ENCODE results near the gene SPTLC2. TPM values are rescaled to one million over a fixed set of nuclear protein-coding genes. Genes with fewer than 3 reads are reported as not detected.

SPTLC2 gene
- total and polyA plus RNA-seq, 2 donors (not counting 1 experiment from before 2014, with no cell fraction given) = 22.8 to 25.9 TPM

GRCh38 chr14:77543637-77544334 is 72.7 kb downstream of the SPTLC2 start:
- TF ChIP-seq EZH2 (IDR thresholded peaks at IDR 0.05; ENCODE audit: low read length, missing control alignments) (no peak), CTCF (conservative IDR thresholded peaks at IDR 0.05 in 1 of 2, IDR thresholded peaks at IDR 0.05 in 1 of 2; ENCODE audit: low read depth in 1 of 2, low read length in 2 of 2) (no peak)
- Histone ChIP-seq H3K9me3 (ENCODE audit: control insufficient read depth, insufficient read depth, low read depth, low read length) (no peaks in the 10 kb centered on the region), H2AFZ (ENCODE audit: low read length) (no peak overlapping the region), H3K27ac (ENCODE audit: insufficient read depth, low read length) (no peak overlapping the region), H3K9ac (ENCODE audit: insufficient read depth, low read length) (no peak overlapping the region), H3K27me3 (ENCODE audit: control insufficient read depth, insufficient read depth, low read length) (no peaks in the 10 kb centered on the region), H3K79me2 (ENCODE audit: control insufficient read depth, insufficient read depth, low read length) (no peaks in the 10 kb centered on the region), H3K4me3 (replicated peaks in 1 of 4; ENCODE audit: control extremely low read depth in 1 of 4, insufficient read depth in 1 of 4, low read depth in 3 of 4, low read length in 4 of 4) (no peak overlapping the region), H3K36me3 (ENCODE audit: control insufficient read depth, insufficient read depth, low read length) (no peaks in the 10 kb centered on the region), H3K4me2 (ENCODE audit: extremely low read depth, insufficient read depth, low read length) (no peak overlapping the region), H4K20me1 (ENCODE audit: control insufficient read depth, extremely low read depth, insufficient read depth, low read length) (no peaks in the 10 kb centered on the region), H3K4me1 (ENCODE audit: control insufficient read depth, extremely low read depth, insufficient read depth, low read length) (no peaks in the 10 kb centered on the region)
- DNase-seq (ENCODE audit: low read depth in 2 of 2) = peak in 1 of 2 donors; percentile 45

GRCh38 chr14:77543240-77543551 is 73.2 kb downstream of the SPTLC2 start:
- Histone ChIP-seq H3K27me3 (ENCODE audit: control insufficient read depth, insufficient read depth, low read length) (no peaks in the 10 kb centered on the region), H3K79me2 (ENCODE audit: control insufficient read depth, insufficient read depth, low read length) (no peaks in the 10 kb centered on the region), H2AFZ (ENCODE audit: low read length) (no peak overlapping the region), H3K9ac (ENCODE audit: insufficient read depth, low read length) (no peak overlapping the region), H3K27ac (ENCODE audit: insufficient read depth, low read length) (no peak overlapping the region), H4K20me1 (ENCODE audit: control insufficient read depth, extremely low read depth, insufficient read depth, low read length) (no peaks in the 10 kb centered on the region), H3K36me3 (ENCODE audit: control insufficient read depth, insufficient read depth, low read length) (no peaks in the 10 kb centered on the region), H3K4me3 (replicated peaks in 1 of 4; ENCODE audit: control extremely low read depth in 1 of 4, insufficient read depth in 1 of 4, low read depth in 3 of 4, low read length in 4 of 4) (no peak overlapping the region), H3K4me1 (ENCODE audit: control insufficient read depth, extremely low read depth, insufficient read depth, low read length) (no peaks in the 10 kb centered on the region), H3K4me2 (ENCODE audit: extremely low read depth, insufficient read depth, low read length) (no peak overlapping the region), H3K9me3 (ENCODE audit: control insufficient read depth, insufficient read depth, low read depth, low read length) (no peaks in the 10 kb centered on the region)
- TF ChIP-seq EZH2 (IDR thresholded peaks at IDR 0.05; ENCODE audit: low read length, missing control alignments) (no peak), CTCF (conservative IDR thresholded peaks at IDR 0.05 in 1 of 2, IDR thresholded peaks at IDR 0.05 in 1 of 2; ENCODE audit: low read depth in 1 of 2, low read length in 2 of 2) (no peak)
- peak in 1 of 2 donors; percentile 14 for DNase-seq (ENCODE audit: low read depth in 2 of 2)

GRCh38 chr14:77542421-77543239 is 73.8 kb downstream of the SPTLC2 start:
- no peaks in the 10 kb centered on the region for H3K36me3 ChIP-seq (ENCODE audit: control insufficient read depth, insufficient read depth, low read length)
- H3K4me3 ChIP-seq (replicated peaks in 1 of 4; ENCODE audit: control extremely low read depth in 1 of 4, insufficient read depth in 1 of 4, low read depth in 3 of 4, low read length in 4 of 4) = no peak overlapping the region
- no peaks in the 10 kb centered on the region for H3K27me3 ChIP-seq (ENCODE audit: control insufficient read depth, insufficient read depth, low read length)
- no peaks in the 10 kb centered on the region for H3K4me1 ChIP-seq (ENCODE audit: control insufficient read depth, extremely low read depth, insufficient read depth, low read length)
- no peaks in the 10 kb centered on the region for H3K9me3 ChIP-seq (ENCODE audit: control insufficient read depth, insufficient read depth, low read depth, low read length)
- no peak overlapping the region for H3K4me2 ChIP-seq (ENCODE audit: extremely low read depth, insufficient read depth, low read length)
- peak; percentile 19 to 44 for DNase-seq (ENCODE audit: low read depth in 2 of 2)
- H4K20me1 ChIP-seq (ENCODE audit: control insufficient read depth, extremely low read depth, insufficient read depth, low read length) = no peaks in the 10 kb centered on the region
- no peaks in the 10 kb centered on the region for H3K79me2 ChIP-seq (ENCODE audit: control insufficient read depth, insufficient read depth, low read length)
- H3K27ac ChIP-seq (ENCODE audit: insufficient read depth, low read length) = no peak overlapping the region
- H3K9ac ChIP-seq (ENCODE audit: insufficient read depth, low read length) = no peak overlapping the region
- TF ChIP-seq EZH2 (IDR thresholded peaks at IDR 0.05; ENCODE audit: low read length, missing control alignments) (no peak), CTCF (conservative IDR thresholded peaks at IDR 0.05 in 1 of 2, IDR thresholded peaks at IDR 0.05 in 1 of 2; ENCODE audit: low read depth in 1 of 2, low read length in 2 of 2) (no peak)
- H2AFZ ChIP-seq (ENCODE audit: low read length) = no peak overlapping the region

Data from fibroblast of lung (primary cell).